Measurements from ENCODE around the gene FGFR3.
"Not testable (repeated sequence)": the region's sequence is repeated elsewhere in the genome, so short reads cannot be mapped to it uniquely, and the experiment has no call there.

GRCh38 chr4:1835836-1836235 is 42.7 kb downstream of the FGFR3 start:
- not testable (repeated sequence) for TF ChIP-seq EZH2 (IDR thresholded peaks at IDR 0.05; ENCODE audit: borderline replicate concordance, low read length); CTCF (IDR thresholded peaks at IDR 0.05; ENCODE audit: low read length)
